ENCODE measurements around the gene DSTN. TPM values are rescaled to one million over a fixed set of nuclear protein-coding genes. Genes with fewer than 3 reads are reported as not detected.

Gene DSTN
- total and polyA plus RNA-seq, 9 of the 15 experiments (the other 6 are each of a cell fraction or from before 2014, with no cell fraction given): 25.7 to 88.3 (median 61.0) TPM

GRCh38 chr20:17645546-17646208 lies 75.8 kb downstream of the DSTN start:
- Histone ChIP-seq H3K4me1 (replicated peaks in 1 of 2; ENCODE audit: control insufficient read depth in 2 of 2, insufficient read depth in 2 of 2, low read length in 2 of 2) (peaks cover 0 to 15% of the 10 kb centered on the region in 2 experiments; a peak in 2 of 5 replicates), H3K36me3 (ENCODE audit: control insufficient read depth, insufficient read depth, low read length) (0 out of 3 replicates have a peak, but pooled peaks cover 7% of the 10 kb centered on the region), H3K9ac (ENCODE audit: insufficient read depth in 1 of 2, low read depth in 2 of 2, low read length in 2 of 2) (no peak overlapping the region; a peak in 1 of 4 replicates), H3K9me3 (replicated peaks; ENCODE audit: control insufficient read depth, insufficient read depth, low read depth, low read length) (no peaks in the 10 kb centered on the region), H3K9me1 (ENCODE audit: control insufficient read depth, insufficient read depth, low read length) (peaks cover 4% of the 10 kb centered on the region), H3K79me2 (ENCODE audit: control insufficient read depth, insufficient read depth, low read length) (no peaks in the 10 kb centered on the region; the same call in 2 of the 3 replicates), H4K20me1 (replicated peaks; ENCODE audit: control insufficient read depth, insufficient read depth, low read length) (peaks cover 6% of the 10 kb centered on the region), H3K27me3 (ENCODE audit: control insufficient read depth in 2 of 2, insufficient read depth in 2 of 2, low read length in 2 of 2) (no peaks in the 10 kb centered on the region), H3K4me3 (no peak overlapping the region), H3K27ac (ENCODE audit: extremely low read depth, low read depth, low read length) (no peak overlapping the region), H2AFZ (ENCODE audit: low read depth, low read length) (no peak overlapping the region), H3K4me2 (ENCODE audit: insufficient read depth, low read length) (no peak overlapping the region)
- intact Hi-C loops (cut with micrococcal nuclease) (no loop called here), in situ Hi-C loops (cut with MboI) (no loop called here)
- no peak for DNase-seq (ENCODE audit: extremely low read depth in 1 of 4, low spot score in 3 of 4)
- POLR2A ChIA-PET: interaction anchor here (0.7 kb wide), 1 partner anchor 208 kb away, joined by 3 read pairs; no protein-coding TSS in a partner anchor
- BruUV-seq (replicated peaks): no TSS peak
- ATAC-seq: no peak
- no peak for FAIRE-seq
- 88% methylated on average over 7 of the region's 10 CpGs for WGBS (ENCODE audit: insufficient coverage, low coverage, missing lambda C conversion rate)
- TF ChIP-seq MYBL2 (IDR thresholded peaks at IDR 0.05; ENCODE audit: low read depth) (no peak), MYBL2 (CRISPR knock-in tag; IDR thresholded peaks at IDR 0.05; ENCODE audit: borderline replicate concordance) (no peak), MNT (conservative IDR thresholded peaks at IDR 0.05) (no peak), RBM22 (IDR thresholded peaks at IDR 0.05; ENCODE audit: low read depth, low read length, poor library complexity, severe bottlenecking) (no peak), ESRRA (IDR thresholded peaks at IDR 0.05; ENCODE audit: borderline replicate concordance, low read depth) (no peak), SIN3A (IDR thresholded peaks at IDR 0.05; ENCODE audit: borderline replicate concordance in 2 of 2, control insufficient read depth in 1 of 2, low read depth in 2 of 2, low read length in 2 of 2) (no peak), MAFF (IDR thresholded peaks at IDR 0.05; ENCODE audit: low read length) (no peak), FOXP1 (CRISPR knock-in tag; IDR thresholded peaks at IDR 0.05) (no peak), OTX1 (CRISPR knock-in tag; IDR thresholded peaks at IDR 0.05) (no peak), CBX8 (IDR thresholded peaks at IDR 0.05; ENCODE audit: borderline replicate concordance, extremely low read depth, low read depth, low read length, poor library complexity, severe bottlenecking) (no peak), HNRNPL (IDR thresholded peaks at IDR 0.05; ENCODE audit: low read depth, low read length) (no peak), MAZ (CRISPR knock-in tag; conservative IDR thresholded peaks at IDR 0.05 in 1 of 2, IDR thresholded peaks at IDR 0.05 in 1 of 2) (no peak), NELFE (IDR thresholded peaks at IDR 0.05; ENCODE audit: insufficient read depth, insufficient read length) (no peak)
- TF ChIP-seq, protein P1, sequence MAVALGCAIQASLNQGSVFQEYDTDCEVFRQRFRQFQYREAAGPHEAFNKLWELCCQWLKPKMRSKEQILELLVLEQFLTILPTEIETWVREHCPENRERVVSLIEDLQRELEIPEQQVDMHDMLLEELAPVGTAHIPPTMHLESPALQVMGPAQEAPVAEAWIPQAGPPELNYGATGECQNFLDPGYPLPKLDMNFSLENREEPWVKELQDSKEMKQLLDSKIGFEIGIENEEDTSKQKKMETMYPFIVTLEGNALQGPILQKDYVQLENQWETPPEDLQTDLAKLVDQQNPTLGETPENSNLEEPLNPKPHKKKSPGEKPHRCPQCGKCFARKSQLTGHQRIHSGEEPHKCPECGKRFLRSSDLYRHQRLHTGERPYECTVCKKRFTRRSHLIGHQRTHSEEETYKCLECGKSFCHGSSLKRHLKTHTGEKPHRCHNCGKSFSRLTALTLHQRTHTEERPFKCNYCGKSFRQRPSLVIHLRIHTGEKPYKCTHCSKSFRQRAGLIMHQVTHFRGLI (CRISPR knock-in tag; IDR thresholded peaks at IDR 0.05): no peak
- TF ChIP-seq, protein P2, sequence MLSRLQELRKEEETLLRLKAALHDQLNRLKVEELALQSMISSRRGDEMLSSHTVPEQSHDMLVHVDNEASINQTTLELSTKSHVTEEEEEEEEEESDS (CRISPR knock-in tag; IDR thresholded peaks at IDR 0.05): no peak
- TF ChIP-seq, protein P3, sequence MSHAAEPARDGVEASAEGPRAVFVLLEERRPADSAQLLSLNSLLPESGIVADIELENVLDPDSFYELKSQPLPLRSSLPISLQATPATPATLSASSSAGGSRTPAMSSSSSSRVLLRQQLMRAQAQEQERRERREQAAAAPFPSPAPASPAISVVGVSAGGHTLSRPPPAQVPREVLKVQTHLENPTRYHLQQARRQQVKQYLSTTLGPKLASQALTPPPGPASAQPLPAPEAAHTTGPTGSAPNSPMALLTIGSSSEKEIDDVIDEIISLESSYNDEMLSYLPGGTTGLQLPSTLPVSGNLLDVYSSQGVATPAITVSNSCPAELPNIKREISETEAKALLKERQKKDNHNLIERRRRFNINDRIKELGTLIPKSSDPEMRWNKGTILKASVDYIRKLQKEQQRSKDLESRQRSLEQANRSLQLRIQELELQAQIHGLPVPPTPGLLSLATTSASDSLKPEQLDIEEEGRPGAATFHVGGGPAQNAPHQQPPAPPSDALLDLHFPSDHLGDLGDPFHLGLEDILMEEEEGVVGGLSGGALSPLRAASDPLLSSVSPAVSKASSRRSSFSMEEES (CRISPR knock-in tag; IDR thresholded peaks at IDR 0.05): no peak
- CTCF ChIA-PET (ENCODE audit: low intra/inter-chr PET ratio): no interaction called here
